SU-DHL-6 (cell line): ENCODE data around the gene ST6GALNAC3.

Experiments
- H2AFZ ChIP-seq: fragments of 200-600 bp; sonication (generic); 2 replicates; pipeline ENCODE4 v1.6.1; 2014; ENCODE audit warnings: low read depth, mild to moderate bottlenecking, moderate library complexity, mixed read lengths, antibody characterized with exemption, low read length; ENCODE audit not compliant: severe bottlenecking
- H3F3A ChIP-seq: fragments of 200-600 bp; shearing (Covaris generic); 2 replicates; pipeline ENCODE4 v1.6.0; 2016; ENCODE audit warnings: antibody characterized with exemption, mild to moderate bottlenecking; ENCODE audit not compliant: insufficient read depth
- H3K27ac ChIP-seq: fragments of 200-600 bp; sonication (generic); 2 replicates; pipeline ENCODE4 v1.5.1; 2016; ENCODE audit warnings: low read depth, mild to moderate bottlenecking, low read length, moderate library complexity, mixed read lengths
- H3K27me3 ChIP-seq: fragments of 200-600 bp; sonication (generic), shearing (Covaris generic); 2 replicates; pipeline ENCODE4 v1.6.0; 2014; ENCODE audit warnings: mild to moderate bottlenecking, low read length
- H3K36me3 ChIP-seq: fragments of 200-600 bp; sonication (generic); 2 replicates; pipeline ENCODE4 v1.6.1; 2014; ENCODE audit warnings: mild to moderate bottlenecking, low read length, mixed read lengths
- H3K4me2 ChIP-seq: fragments of 300-600, 200-600 bp; shearing (Covaris generic), sonication (generic); 2 replicates; pipeline ENCODE4 v1.6.0; 2014; ENCODE audit warnings: low read length, low read depth, mild to moderate bottlenecking; ENCODE audit not compliant: poor library complexity, severe bottlenecking
- H3K4me3 ChIP-seq: fragments of 200-600 bp; sonication (generic); 2 replicates; pipeline ENCODE4 v1.5.1; 2014; ENCODE audit warnings: antibody characterized with exemption, low read length, mild to moderate bottlenecking, mixed read lengths; ENCODE audit not compliant: insufficient read depth, poor library complexity, severe bottlenecking
- H3K79me2 ChIP-seq: fragments of 200-600 bp; sonication (generic); 2 replicates; pipeline ENCODE4 v1.6.1; 2014; ENCODE audit warnings: mild to moderate bottlenecking, low read length, moderate library complexity; ENCODE audit not compliant: insufficient read depth
- H3K9ac ChIP-seq: fragments of 200-600 bp; sonication (generic); 2 replicates; pipeline ENCODE4 v1.7.0; 2014; ENCODE audit warnings: mild to moderate bottlenecking, low read length
- H3K9me2 ChIP-seq: fragments of 200-600 bp; sonication (generic); replicated peaks from 2 replicates; pipeline ENCODE4 v1.6.1; 2014; ENCODE audit warnings: low read length; ENCODE audit not compliant: insufficient read depth
- H3K9me3 ChIP-seq: fragments of 200-600 bp; sonication (generic); 2 replicates; pipeline ENCODE4 v1.6.1; 2014; ENCODE audit warnings: low read length, mixed read lengths; ENCODE audit not compliant: insufficient read depth
- H4K20me1 ChIP-seq: fragments of 200-600 bp; sonication (generic); 2 replicates; pipeline ENCODE4 v1.6.1; 2014; ENCODE audit warnings: low read depth, mild to moderate bottlenecking, antibody characterized with exemption, low read length, moderate library complexity, mixed read lengths
- CTCF ChIP-seq: fragments of 200-600 bp; sonication (generic); IDR thresholded peaks from one replicate; pipeline ENCODE4 v1.5.1; 2017; ENCODE audit warnings: antibody characterized with exemption, mild to moderate bottlenecking, low read length, moderate library complexity; ENCODE audit not compliant: insufficient read depth, poor library complexity, severe bottlenecking
- EZH2phosphoT487 ChIP-seq: fragments of 200-600 bp; sonication (generic), shearing (Covaris generic); conservative IDR thresholded peaks from 2 replicates; pipeline ENCODE4 v1.6.1; 2018; ENCODE audit warnings: mild to moderate bottlenecking, antibody characterized with exemption, low read length, moderate library complexity, mixed read lengths

ST6GALNAC3 gene

GRCh38 chr1:76595024-76595423, 520.5 kb downstream of the ST6GALNAC3 start:
- no peak for TF ChIP-seq CTCF
- no peak for TF ChIP-seq EZH2phosphoT487
- Histone ChIP-seq H4K20me1 (no peaks in the 10 kb centered on the region), H3K27ac (no peak overlapping the region), H3F3A (no peaks in the 10 kb centered on the region), H3K27me3 (no peaks in the 10 kb centered on the region), H3K4me2 (no peak overlapping the region), H2AFZ (no peak overlapping the region), H3K4me3 (no peak overlapping the region), H3K36me3 (no peaks in the 10 kb centered on the region), H3K9me2 (no peaks in the 10 kb centered on the region), H3K79me2 (no peaks in the 10 kb centered on the region), H3K9me3 (no peaks in the 10 kb centered on the region), H3K9ac (no peak overlapping the region)

GRCh38 chr1:76601465-76601864, 526.9 kb downstream of the ST6GALNAC3 start:
- no peak overlapping the region for H3K4me3 ChIP-seq
- no peaks in the 10 kb centered on the region for H3K27me3 ChIP-seq
- no peak overlapping the region for H3K27ac ChIP-seq
- H3F3A ChIP-seq: no peaks in the 10 kb centered on the region
- H3K79me2 ChIP-seq: no peaks in the 10 kb centered on the region
- no peaks in the 10 kb centered on the region for H3K9me2 ChIP-seq
- H3K36me3 ChIP-seq: no peaks in the 10 kb centered on the region
- no peaks in the 10 kb centered on the region for H4K20me1 ChIP-seq
- H3K9me3 ChIP-seq: no peaks in the 10 kb centered on the region
- H3K9ac ChIP-seq: no peak overlapping the region
- H3K4me2 ChIP-seq: no peak overlapping the region
- no peak overlapping the region for H2AFZ ChIP-seq
- no peak for TF ChIP-seq EZH2phosphoT487
- no peak for TF ChIP-seq CTCF

GRCh38 chr1:76607717-76608116, 533.2 kb downstream of the ST6GALNAC3 start:
- TF ChIP-seq EZH2phosphoT487 (no peak), CTCF (no peak)
- no peaks in the 10 kb centered on the region for H3K27me3 ChIP-seq
- no peaks in the 10 kb centered on the region for H3K9me2 ChIP-seq
- H3K9me3 ChIP-seq: no peaks in the 10 kb centered on the region
- no peak overlapping the region for H3K4me3 ChIP-seq
- H3K36me3 ChIP-seq: no peaks in the 10 kb centered on the region
- no peaks in the 10 kb centered on the region for H3F3A ChIP-seq
- no peaks in the 10 kb centered on the region for H4K20me1 ChIP-seq
- no peak overlapping the region for H3K27ac ChIP-seq
- no peak overlapping the region for H3K4me2 ChIP-seq
- H3K9ac ChIP-seq: no peak overlapping the region
- no peak overlapping the region for H2AFZ ChIP-seq
- H3K79me2 ChIP-seq: no peaks in the 10 kb centered on the region
